GM23338 (cell line): ENCODE data around the gene ZDBF2. TPM values are rescaled to one million over a fixed set of nuclear protein-coding genes. Genes with fewer than 3 reads are reported as not detected.
"Not testable (repeated sequence)": the region's sequence is repeated elsewhere in the genome, so short reads cannot be mapped to it uniquely, and the experiment has no call there.

ENCODE experiments used
- ATAC-seq: fragments of 200-7000 bp; cut with Tn5 transposase; 3 replicates; pipeline ENCODE4 v1.9.1; 2020
- DNase-seq: peaks from one replicate; pipeline ENCODE4 v3.0.0-alpha.2; 2015; ENCODE audit warnings: low spot score
- H2AFZ ChIP-seq: fragments of 200-600 bp; sonication (generic); 2 replicates; pipeline ENCODE4 v1.8.0; 2016; ENCODE audit warnings: antibody characterized with exemption, mild to moderate bottlenecking, moderate library complexity
- H3F3A ChIP-seq: fragments of 200-600 bp; sonication (generic); replicated peaks from 2 replicates; pipeline ENCODE4 v1.8.0; 2017; ENCODE audit warnings: antibody characterized with exemption, mixed run types, low read depth
- H3K27ac ChIP-seq: fragments of 200-600 bp; sonication (generic); 2 replicates; pipeline ENCODE4 v1.6.1; 2016; ENCODE audit warnings: low read depth
- H3K27me3 ChIP-seq: fragments of 200-600 bp; sonication (generic); 2 replicates; pipeline ENCODE4 v1.8.0; 2016; ENCODE audit warnings: mild to moderate bottlenecking, mixed run types, moderate library complexity; ENCODE audit not compliant: insufficient read depth
- H3K36me3 ChIP-seq: fragments of 200-600 bp; sonication (generic); 2 replicates; pipeline ENCODE4 v1.8.0; 2016; ENCODE audit warnings: mild to moderate bottlenecking; ENCODE audit not compliant: insufficient read depth
- H3K4me1 ChIP-seq: fragments of 200-600 bp; sonication (generic); 2 replicates; pipeline ENCODE4 v1.8.0; 2016; ENCODE audit warnings: mild to moderate bottlenecking, moderate library complexity; ENCODE audit not compliant: insufficient read depth
- H3K4me2 ChIP-seq: fragments of 200-600 bp; sonication (generic); 2 replicates; pipeline ENCODE4 v1.7.1; 2017; ENCODE audit warnings: mixed run types
- H3K4me3 ChIP-seq: fragments of 200-600 bp; sonication (generic); 2 replicates; pipeline ENCODE4 v1.6.1; 2016; ENCODE audit warnings: mixed run types
- H3K79me2 ChIP-seq: fragments of 200-600 bp; sonication (generic); replicated peaks from 2 replicates; pipeline ENCODE4 v1.8.0; 2017; ENCODE audit warnings: mild to moderate bottlenecking; ENCODE audit not compliant: insufficient read depth
- H3K9me2 ChIP-seq: fragments of 200-600 bp; sonication (generic); 2 replicates; pipeline ENCODE4 v1.8.0; 2017; ENCODE audit not compliant: insufficient read depth
- H4K20me1 ChIP-seq: fragments of 200-600 bp; sonication (generic); replicated peaks from 2 replicates; pipeline ENCODE4 v1.8.0; 2017; ENCODE audit warnings: mild to moderate bottlenecking; ENCODE audit not compliant: insufficient read depth
- H3K27ac Mint-ChIP-seq: 2 replicates; pipeline ENCODE4 v1.8.0; 2020; ENCODE audit warnings: inconsistent platforms, mild to moderate bottlenecking, moderate library complexity, mixed read lengths
- H3K27me3 Mint-ChIP-seq: 3 replicates; pipeline ENCODE4 v1.8.0; 2022; ENCODE audit warnings: low read depth, mild to moderate bottlenecking, moderate library complexity, mixed read lengths, inconsistent platforms; ENCODE audit not compliant: insufficient read depth, poor library complexity
- H3K36me3 Mint-ChIP-seq: 3 replicates; pipeline ENCODE4 v1.8.0; 2021; ENCODE audit warnings: low read depth, mild to moderate bottlenecking, inconsistent platforms, moderate library complexity, mixed read lengths
- H3K4me1 Mint-ChIP-seq: 3 replicates; pipeline ENCODE4 v1.8.0; 2020; ENCODE audit warnings: mild to moderate bottlenecking, inconsistent platforms, mixed read lengths
- H3K4me3 Mint-ChIP-seq: 3 replicates; pipeline ENCODE4 v1.8.0; 2021; ENCODE audit warnings: moderate library complexity, mild to moderate bottlenecking, inconsistent platforms, mixed read lengths
- H3K9me3 Mint-ChIP-seq: 3 replicates; pipeline ENCODE4 v1.8.0; 2020; ENCODE audit warnings: moderate library complexity, mild to moderate bottlenecking, inconsistent platforms, mixed read lengths
- EZH2 ChIP-seq: fragments of 200-600 bp; sonication (generic); IDR thresholded peaks from one replicate; pipeline ENCODE4 v1.8.0; 2017; ENCODE audit warnings: antibody characterized with exemption, mild to moderate bottlenecking, low read depth; ENCODE audit not compliant: unreplicated experiment
- EZH2phosphoT487 ChIP-seq: fragments of 200-600 bp; sonication (generic); IDR thresholded peaks from one replicate; pipeline ENCODE4 v1.8.1; 2018; ENCODE audit warnings: antibody characterized with exemption; ENCODE audit not compliant: unreplicated experiment
- POLR2AphosphoS5 ChIP-seq: IDR thresholded peaks from 2 replicates; pipeline ENCODE4 v1.6.1; 2016; ENCODE audit warnings: antibody characterized with exemption, low read depth
- STAT1 ChIP-seq: IDR thresholded peaks from one replicate; pipeline ENCODE4 v1.6.1; 2016; ENCODE audit warnings: antibody characterized with exemption; ENCODE audit not compliant: unreplicated experiment
- ZNF331 ChIP-seq: fragments of 250-450 bp; sonication (Bioruptor Pico); IDR thresholded peaks from 2 replicates; pipeline ENCODE4 v1.5.0; 2020; ENCODE audit warnings: low read depth, mild to moderate bottlenecking, moderate library complexity
- polyA plus RNA-seq: library from polyadenylated mRNA; unstranded; fragments of >200 nt; fragmentation: Nextera tagmentation; extraction: Ambion mirVana; gene quantifications from 2 replicates; pipeline ENCODE4 v1.2.1, GENCODE V29; 2016
- total RNA-seq: library from RNA; depleted of rRNA; stranded (reverse); fragments of >200 nt; shearing (Covaris generic); gene quantifications from 2 replicates; pipeline ENCODE4 v1.2.3, GENCODE V29; 2014
- TF ChIP-seq, protein P1 (sequence below), 2 experiments: fragments of 200-600 bp in 1 of 2; sonication (generic) in 1 of 2; conservative IDR thresholded peaks; 2 replicates each; pipeline versions ENCODE4 v1.5.1 to v1.6.1; 2016 to 2017; ENCODE audit warnings: antibody characterized with exemption in 2 of 2, low read depth in 2 of 2, mild to moderate bottlenecking in 2 of 2, moderate library complexity in 1 of 2
- TF ChIP-seq, protein P2 (sequence below): IDR thresholded peaks from 2 replicates; pipeline ENCODE4 v1.6.1; 2016; ENCODE audit warnings: antibody characterized with exemption
- TF ChIP-seq, protein P3 (sequence below): IDR thresholded peaks from one replicate; pipeline ENCODE4 v1.6.1; 2018; ENCODE audit warnings: antibody characterized with exemption; ENCODE audit not compliant: unreplicated experiment

The ZDBF2 gene
- total and polyA plus RNA-seq, 2 experiments from 2014 or later = 7.6 to 41.1 TPM

DNA sequence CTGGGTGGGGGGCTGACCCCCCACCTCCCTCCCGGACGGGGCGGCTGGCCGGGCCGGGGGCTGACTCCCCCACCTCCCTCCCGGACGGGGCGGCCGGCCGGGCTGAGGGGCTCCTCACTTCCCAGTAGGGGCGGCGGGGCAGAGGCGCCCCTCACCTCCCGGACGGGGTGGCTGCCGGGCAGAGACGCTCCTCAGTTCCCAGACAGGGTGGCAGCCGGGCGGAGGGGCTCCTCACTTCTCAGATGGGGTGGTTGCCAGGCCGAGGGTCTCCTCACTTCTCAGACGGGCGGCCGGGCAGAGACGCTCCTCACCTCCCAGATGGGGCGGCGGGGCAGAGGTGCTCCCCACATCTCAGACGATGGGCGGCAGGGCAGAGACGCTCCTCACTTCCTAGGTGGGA, 82.4 kb downstream of the ZDBF2 start:
- not testable (repeated sequence) for H3K4me2 ChIP-seq

DNA sequence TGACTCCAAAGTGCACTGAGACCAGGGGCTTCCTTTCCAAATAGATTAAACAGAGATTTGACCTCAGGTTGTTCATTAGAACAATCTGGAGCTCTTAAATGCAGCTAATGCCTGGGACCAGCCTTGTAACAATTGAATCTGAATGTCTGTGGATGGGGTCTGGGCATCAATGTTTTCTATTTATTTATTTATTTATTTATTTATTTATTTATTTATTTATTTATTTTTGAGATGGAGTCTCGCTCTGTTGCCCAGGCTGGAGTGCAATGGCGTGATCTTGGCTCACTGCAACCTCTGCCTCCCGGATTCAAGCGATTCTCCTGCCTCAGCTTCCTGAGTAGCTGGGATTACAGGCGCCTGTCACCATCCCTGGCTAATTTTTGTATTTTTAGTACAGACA, 86.4 kb downstream of the ZDBF2 start:
- not testable (repeated sequence) for H3K79me2 ChIP-seq, H2AFZ ChIP-seq, H3K4me2 ChIP-seq, H3K27ac Mint-ChIP-seq, DNase-seq, H3K4me3 Mint-ChIP-seq, H3K27ac ChIP-seq, H3F3A ChIP-seq, H3K9me2 ChIP-seq, H3K36me3 ChIP-seq, H4K20me1 ChIP-seq, H3K4me3 ChIP-seq, H3K27me3 Mint-ChIP-seq, H3K4me1 ChIP-seq, H3K27me3 ChIP-seq, H3K4me1 Mint-ChIP-seq, ATAC-seq
- peaks cover 17% of the 10 kb centered on the region; the same call in 2 of the 3 replicates for H3K36me3 Mint-ChIP-seq
- H3K9me3 Mint-ChIP-seq = peaks cover 20% of the 10 kb centered on the region

More for the DNA sequence above, 82.4 kb downstream of the ZDBF2 start:
- not testable (repeated sequence) for H3K9me2 ChIP-seq, H3K27me3 ChIP-seq, H3K4me3 Mint-ChIP-seq, H3K79me2 ChIP-seq, ATAC-seq, H3K27ac ChIP-seq, H3K4me1 Mint-ChIP-seq, DNase-seq, H2AFZ ChIP-seq, H3K36me3 ChIP-seq, H3K27ac Mint-ChIP-seq, H4K20me1 ChIP-seq, H3K4me3 ChIP-seq, H3K27me3 Mint-ChIP-seq, H3K4me1 ChIP-seq, H3F3A ChIP-seq
- Mint-ChIP-seq H3K36me3 (peaks cover 17% of the 10 kb centered on the region; the same call in 2 of the 3 replicates), H3K9me3 (peaks cover 20% of the 10 kb centered on the region)

DNA sequence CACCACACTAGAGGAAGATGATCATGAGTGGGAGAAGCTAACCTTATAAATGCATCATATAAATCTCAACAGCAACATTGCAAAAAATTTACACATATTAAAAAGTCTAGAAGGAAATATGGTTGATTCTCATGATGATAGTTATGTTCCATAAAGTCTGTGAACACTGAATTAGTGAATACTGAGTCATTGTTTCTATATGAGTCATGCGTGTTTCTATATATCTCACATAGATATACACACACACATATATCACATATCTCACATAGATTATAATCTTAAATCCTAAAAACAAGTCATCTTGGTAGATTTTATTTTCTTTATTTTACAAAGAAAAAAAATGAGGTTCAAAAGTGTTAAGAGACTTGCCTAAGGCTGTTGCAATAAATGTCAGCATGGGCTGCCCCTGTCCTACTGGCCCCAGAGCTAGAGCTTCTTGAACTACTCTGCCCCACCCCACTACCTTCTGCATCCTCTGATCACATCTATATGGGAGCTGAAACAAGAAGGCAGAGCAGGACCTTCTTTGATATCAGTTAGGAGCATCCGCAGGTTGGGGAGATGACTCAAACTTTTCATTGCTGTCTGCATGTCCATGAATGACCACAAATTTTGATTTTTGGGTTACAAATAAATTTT, 87.1 kb downstream of the ZDBF2 start:
- H3K27ac Mint-ChIP-seq = no peak overlapping the region
- H3F3A ChIP-seq = no peaks in the 10 kb centered on the region
- no peaks in the 10 kb centered on the region for H3K27me3 ChIP-seq
- peaks cover 20% of the 10 kb centered on the region for H3K9me3 Mint-ChIP-seq
- no peaks in the 10 kb centered on the region for H3K4me1 ChIP-seq
- H3K4me3 Mint-ChIP-seq = no peak overlapping the region
- no peaks in the 10 kb centered on the region for H3K4me1 Mint-ChIP-seq
- H3K36me3 ChIP-seq = no peaks in the 10 kb centered on the region
- H3K79me2 ChIP-seq = no peaks in the 10 kb centered on the region
- peaks cover 17% of the 10 kb centered on the region; the same call in 2 of the 3 replicates for H3K36me3 Mint-ChIP-seq
- H3K4me2 ChIP-seq = no peak overlapping the region
- no peak overlapping the region for H3K27ac ChIP-seq
- DNase-seq = no peak
- no peaks in the 10 kb centered on the region for H4K20me1 ChIP-seq
- no peak for ATAC-seq
- no peaks in the 10 kb centered on the region for H3K27me3 Mint-ChIP-seq
- no peak overlapping the region for H3K4me3 ChIP-seq
- no peaks in the 10 kb centered on the region; the same call in 1 of the 2 replicates for H3K9me2 ChIP-seq
- no peak overlapping the region for H2AFZ ChIP-seq
- TF ChIP-seq EZH2phosphoT487 (no peak), POLR2AphosphoS5 (no peak), STAT1 (no peak), ZNF331 (CRISPR knock-in tag) (no peak), EZH2 (no peak)
- TF ChIP-seq, protein P1, sequence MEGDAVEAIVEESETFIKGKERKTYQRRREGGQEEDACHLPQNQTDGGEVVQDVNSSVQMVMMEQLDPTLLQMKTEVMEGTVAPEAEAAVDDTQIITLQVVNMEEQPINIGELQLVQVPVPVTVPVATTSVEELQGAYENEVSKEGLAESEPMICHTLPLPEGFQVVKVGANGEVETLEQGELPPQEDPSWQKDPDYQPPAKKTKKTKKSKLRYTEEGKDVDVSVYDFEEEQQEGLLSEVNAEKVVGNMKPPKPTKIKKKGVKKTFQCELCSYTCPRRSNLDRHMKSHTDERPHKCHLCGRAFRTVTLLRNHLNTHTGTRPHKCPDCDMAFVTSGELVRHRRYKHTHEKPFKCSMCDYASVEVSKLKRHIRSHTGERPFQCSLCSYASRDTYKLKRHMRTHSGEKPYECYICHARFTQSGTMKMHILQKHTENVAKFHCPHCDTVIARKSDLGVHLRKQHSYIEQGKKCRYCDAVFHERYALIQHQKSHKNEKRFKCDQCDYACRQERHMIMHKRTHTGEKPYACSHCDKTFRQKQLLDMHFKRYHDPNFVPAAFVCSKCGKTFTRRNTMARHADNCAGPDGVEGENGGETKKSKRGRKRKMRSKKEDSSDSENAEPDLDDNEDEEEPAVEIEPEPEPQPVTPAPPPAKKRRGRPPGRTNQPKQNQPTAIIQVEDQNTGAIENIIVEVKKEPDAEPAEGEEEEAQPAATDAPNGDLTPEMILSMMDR (conservative IDR thresholded peaks at IDR 0.05; ENCODE audit: low read depth in 2 of 2) = no peak
- TF ChIP-seq, protein P2, sequence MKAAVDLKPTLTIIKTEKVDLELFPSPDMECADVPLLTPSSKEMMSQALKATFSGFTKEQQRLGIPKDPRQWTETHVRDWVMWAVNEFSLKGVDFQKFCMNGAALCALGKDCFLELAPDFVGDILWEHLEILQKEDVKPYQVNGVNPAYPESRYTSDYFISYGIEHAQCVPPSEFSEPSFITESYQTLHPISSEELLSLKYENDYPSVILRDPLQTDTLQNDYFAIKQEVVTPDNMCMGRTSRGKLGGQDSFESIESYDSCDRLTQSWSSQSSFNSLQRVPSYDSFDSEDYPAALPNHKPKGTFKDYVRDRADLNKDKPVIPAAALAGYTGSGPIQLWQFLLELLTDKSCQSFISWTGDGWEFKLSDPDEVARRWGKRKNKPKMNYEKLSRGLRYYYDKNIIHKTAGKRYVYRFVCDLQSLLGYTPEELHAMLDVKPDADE = no peak
- TF ChIP-seq, protein P3, sequence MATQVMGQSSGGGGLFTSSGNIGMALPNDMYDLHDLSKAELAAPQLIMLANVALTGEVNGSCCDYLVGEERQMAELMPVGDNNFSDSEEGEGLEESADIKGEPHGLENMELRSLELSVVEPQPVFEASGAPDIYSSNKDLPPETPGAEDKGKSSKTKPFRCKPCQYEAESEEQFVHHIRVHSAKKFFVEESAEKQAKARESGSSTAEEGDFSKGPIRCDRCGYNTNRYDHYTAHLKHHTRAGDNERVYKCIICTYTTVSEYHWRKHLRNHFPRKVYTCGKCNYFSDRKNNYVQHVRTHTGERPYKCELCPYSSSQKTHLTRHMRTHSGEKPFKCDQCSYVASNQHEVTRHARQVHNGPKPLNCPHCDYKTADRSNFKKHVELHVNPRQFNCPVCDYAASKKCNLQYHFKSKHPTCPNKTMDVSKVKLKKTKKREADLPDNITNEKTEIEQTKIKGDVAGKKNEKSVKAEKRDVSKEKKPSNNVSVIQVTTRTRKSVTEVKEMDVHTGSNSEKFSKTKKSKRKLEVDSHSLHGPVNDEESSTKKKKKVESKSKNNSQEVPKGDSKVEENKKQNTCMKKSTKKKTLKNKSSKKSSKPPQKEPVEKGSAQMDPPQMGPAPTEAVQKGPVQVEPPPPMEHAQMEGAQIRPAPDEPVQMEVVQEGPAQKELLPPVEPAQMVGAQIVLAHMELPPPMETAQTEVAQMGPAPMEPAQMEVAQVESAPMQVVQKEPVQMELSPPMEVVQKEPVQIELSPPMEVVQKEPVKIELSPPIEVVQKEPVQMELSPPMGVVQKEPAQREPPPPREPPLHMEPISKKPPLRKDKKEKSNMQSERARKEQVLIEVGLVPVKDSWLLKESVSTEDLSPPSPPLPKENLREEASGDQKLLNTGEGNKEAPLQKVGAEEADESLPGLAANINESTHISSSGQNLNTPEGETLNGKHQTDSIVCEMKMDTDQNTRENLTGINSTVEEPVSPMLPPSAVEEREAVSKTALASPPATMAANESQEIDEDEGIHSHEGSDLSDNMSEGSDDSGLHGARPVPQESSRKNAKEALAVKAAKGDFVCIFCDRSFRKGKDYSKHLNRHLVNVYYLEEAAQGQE = no peak
